ENCODE data around the gene FLRT2. TPM values are rescaled to one million over a fixed set of nuclear protein-coding genes. Genes with fewer than 3 reads are reported as not detected.
A peak's percentile ranks its signal among the peaks of the same experiment; 100 is the strongest.

The FLRT2 gene
- total RNA-seq, 4 donors from 2014 or later: 2.2 to 7.1 (median 5.4) TPM

DNA sequence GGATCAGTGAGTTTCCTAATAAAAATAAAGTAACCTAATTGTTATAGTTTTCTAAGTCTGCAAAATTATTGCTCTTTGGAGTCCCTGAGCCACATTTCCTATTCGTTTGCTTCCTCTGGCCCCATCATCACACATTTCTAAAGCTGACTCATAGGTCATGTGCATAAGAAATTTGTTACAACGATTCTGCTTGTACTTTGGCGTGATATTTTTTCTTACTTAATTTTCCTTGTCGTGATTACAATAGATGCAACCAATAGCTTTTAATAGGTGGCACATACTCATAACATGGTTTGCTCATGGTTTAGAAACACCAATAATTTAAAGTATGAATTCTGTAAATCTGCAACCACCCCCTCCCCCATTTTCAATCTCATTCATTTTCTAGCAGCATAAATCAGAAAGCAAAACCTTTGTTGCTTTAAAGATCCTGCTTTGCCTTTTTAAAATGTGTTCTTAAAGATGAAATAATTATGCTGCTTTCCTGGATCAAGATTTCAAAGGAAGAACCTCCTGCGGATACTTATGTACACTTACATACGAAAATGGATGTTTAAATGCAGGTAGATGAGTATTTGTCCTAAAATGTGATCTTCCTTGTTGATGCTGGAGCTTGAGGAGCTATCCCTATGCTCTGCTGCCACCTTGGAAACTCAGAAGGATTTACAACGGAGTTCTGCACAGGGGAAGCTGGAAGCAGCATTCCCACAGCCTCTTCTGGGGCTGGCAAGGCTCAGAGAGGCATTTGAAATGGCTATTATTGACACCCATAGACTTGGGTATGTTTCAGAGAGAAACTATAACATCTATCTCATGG lies 1.7 kb upstream of the FLRT2 start:
- H3K9me3 ChIP-seq: no peaks in the 10 kb centered on the region
- peak in 1 of 2 donors; percentile 38 for ATAC-seq
- H3K27me3 ChIP-seq: peaks cover 0 to 2% (median 0%) of the 10 kb centered on the region in 3 donors
- H3K36me3 ChIP-seq: no peaks in the 10 kb centered on the region
- in situ Hi-C loops (cut with MboI; ENCODE audit: low sequenced_read_pairs in 4 of 4): no loop called here
- peak; percentile 23 to 35 for DNase-seq
- H3K4me3 ChIP-seq: peak overlapping the region; percentile 73 to 79 (median 74)
- intact Hi-C loops (cut with DNase I; ENCODE audit: low total_unique reads): loop anchor here (2.0 kb wide), 1 partner anchor 113 kb away; no protein-coding TSS in a partner anchor
- peaks cover 0 to 4% of the 10 kb centered on the region in 2 donors for H3K4me1 ChIP-seq
- H3K27ac ChIP-seq: peak overlapping the region; percentile 60 to 91 (median 67)
- TF ChIP-seq, protein P1, sequence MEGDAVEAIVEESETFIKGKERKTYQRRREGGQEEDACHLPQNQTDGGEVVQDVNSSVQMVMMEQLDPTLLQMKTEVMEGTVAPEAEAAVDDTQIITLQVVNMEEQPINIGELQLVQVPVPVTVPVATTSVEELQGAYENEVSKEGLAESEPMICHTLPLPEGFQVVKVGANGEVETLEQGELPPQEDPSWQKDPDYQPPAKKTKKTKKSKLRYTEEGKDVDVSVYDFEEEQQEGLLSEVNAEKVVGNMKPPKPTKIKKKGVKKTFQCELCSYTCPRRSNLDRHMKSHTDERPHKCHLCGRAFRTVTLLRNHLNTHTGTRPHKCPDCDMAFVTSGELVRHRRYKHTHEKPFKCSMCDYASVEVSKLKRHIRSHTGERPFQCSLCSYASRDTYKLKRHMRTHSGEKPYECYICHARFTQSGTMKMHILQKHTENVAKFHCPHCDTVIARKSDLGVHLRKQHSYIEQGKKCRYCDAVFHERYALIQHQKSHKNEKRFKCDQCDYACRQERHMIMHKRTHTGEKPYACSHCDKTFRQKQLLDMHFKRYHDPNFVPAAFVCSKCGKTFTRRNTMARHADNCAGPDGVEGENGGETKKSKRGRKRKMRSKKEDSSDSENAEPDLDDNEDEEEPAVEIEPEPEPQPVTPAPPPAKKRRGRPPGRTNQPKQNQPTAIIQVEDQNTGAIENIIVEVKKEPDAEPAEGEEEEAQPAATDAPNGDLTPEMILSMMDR (IDR thresholded peaks at IDR 0.05 in 4 of 5, conservative IDR thresholded peaks at IDR 0.05 in 1 of 5): peak in 4 of 5 experiments; percentile 24 to 50 (median 36)
- no peak for TF ChIP-seq POLR2A (IDR thresholded peaks at IDR 0.05)

DNA sequence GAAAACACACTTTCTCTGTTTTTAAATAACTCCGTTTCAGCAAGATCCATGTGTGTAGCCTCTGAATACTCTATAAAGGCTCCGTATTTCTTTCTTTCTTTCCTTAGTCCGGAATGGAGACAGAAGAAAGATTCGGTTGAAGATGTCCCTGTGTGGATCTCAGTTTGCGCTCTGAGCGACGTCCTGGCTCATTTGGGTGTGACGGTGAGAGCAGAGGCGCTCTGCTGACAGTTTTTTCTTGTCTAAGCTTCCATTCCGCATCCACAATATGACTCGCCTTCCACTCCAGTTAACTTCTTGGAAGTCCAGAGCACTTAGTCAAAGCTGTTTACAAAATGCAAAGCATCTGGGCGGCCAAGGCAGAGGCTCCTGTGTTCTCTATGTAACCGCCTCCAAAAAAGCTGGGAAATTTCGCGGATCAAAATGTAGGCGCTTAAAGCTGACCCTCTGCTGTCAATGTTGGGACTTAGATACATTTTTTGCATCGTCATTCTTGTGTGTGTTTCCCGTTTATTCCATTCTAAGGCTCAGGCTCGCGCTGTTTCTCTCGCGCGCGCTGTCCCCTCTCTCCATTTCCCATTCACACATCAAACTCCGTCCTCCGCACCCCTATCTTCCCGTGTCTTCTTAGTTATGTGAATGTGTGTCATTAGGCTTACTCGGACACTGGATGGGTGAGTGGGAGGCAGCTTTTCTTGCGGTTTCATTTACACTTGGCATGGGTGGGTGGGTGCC lies 880 bp upstream of the FLRT2 start:
- TF ChIP-seq, protein P1 (IDR thresholded peaks at IDR 0.05 in 4 of 5, conservative IDR thresholded peaks at IDR 0.05 in 1 of 5): peak in 1 of 5 experiments; percentile 5
- no peak for TF ChIP-seq POLR2A (IDR thresholded peaks at IDR 0.05)
- in situ Hi-C loops (cut with MboI; ENCODE audit: low sequenced_read_pairs in 4 of 4): no loop called here
- intact Hi-C loops (cut with DNase I; ENCODE audit: low total_unique reads): loop anchor here (2.0 kb wide), 1 partner anchor 114 kb away; no protein-coding TSS in a partner anchor
- ATAC-seq: peak in 1 of 2 donors; percentile 14
- no peaks in the 10 kb centered on the region for H3K36me3 ChIP-seq
- H3K4me3 ChIP-seq: peak overlapping the region; percentile 73 to 79 (median 74)
- no peaks in the 10 kb centered on the region for H3K9me3 ChIP-seq
- peaks cover 0 to 4% of the 10 kb centered on the region in 2 donors for H3K4me1 ChIP-seq
- peak in 1 of 2 donors; percentile 7 for DNase-seq
- H3K27me3 ChIP-seq: peaks cover 0 to 2% (median 0%) of the 10 kb centered on the region in 3 donors
- peak overlapping the region; percentile 60 to 91 (median 67) for H3K27ac ChIP-seq

DNA sequence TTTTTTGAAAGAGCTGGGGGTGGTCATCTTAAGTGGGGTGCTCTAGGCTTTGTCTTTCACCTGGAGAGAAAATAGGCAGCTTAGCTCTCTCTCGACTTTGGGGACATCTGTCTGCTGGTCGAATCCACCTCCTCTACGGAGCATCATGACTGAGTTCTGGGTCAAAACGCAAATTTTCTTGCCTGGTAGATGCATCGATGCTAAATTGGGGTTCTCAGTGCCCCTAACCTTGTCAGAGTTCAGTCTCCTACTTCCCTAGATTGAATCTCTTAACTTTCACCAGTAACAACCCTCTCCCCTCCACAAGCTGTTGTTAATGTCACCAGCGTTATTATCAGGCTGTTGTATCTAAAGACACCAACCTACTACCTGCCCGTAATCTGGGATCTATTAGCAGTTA lies 682 bp downstream of the FLRT2 start:
- DNase-seq (no peak), ATAC-seq (no peak)
- intact Hi-C loops (cut with DNase I; ENCODE audit: low total_unique reads): loop anchor here (5.0 kb wide), 2 partner anchors 97 to 267 kb away; no protein-coding TSS in a partner anchor
- Histone ChIP-seq H3K27ac (peak overlapping the region; percentile 83 to 91 (median 90)), H3K4me1 (peaks cover 0 to 4% of the 10 kb centered on the region in 2 donors), H3K27me3 (peaks cover 0 to 2% (median 0%) of the 10 kb centered on the region in 3 donors), H3K4me3 (peak overlapping the region; percentile 73 to 79 (median 74)), H3K36me3 (no peaks in the 10 kb centered on the region), H3K9me3 (no peaks in the 10 kb centered on the region)
- TF ChIP-seq POLR2A (IDR thresholded peaks at IDR 0.05): no peak
- in situ Hi-C loops (cut with MboI; ENCODE audit: low sequenced_read_pairs in 4 of 4): loop anchor here in 1 of 4 donors (10.0 kb wide), 1 partner anchor 84 kb away; no protein-coding TSS in a partner anchor

DNA sequence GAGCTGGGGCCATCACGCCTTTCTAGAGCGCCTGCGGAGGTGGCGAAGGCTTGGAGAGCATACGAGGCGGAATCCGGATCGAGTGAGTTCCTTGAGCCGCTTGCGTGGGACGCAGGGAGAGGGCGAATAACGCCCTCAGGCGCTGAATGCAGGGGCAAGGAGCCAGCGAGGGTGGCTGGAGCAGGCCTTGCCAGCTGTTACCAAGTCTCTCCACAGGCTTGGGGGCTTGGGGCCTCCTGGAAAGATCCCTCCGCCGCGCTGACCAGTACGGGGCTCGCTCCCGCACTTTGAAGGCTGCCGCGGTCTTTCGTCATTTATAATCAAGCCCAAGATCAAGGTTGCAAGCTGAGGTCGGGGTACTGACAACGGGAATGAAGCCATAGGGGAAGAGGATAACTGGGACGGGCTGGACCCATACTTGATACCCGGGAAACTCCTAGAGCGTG lies 1.2 kb downstream of the FLRT2 start:
- peaks cover 0 to 2% (median 0%) of the 10 kb centered on the region in 3 donors for H3K27me3 ChIP-seq
- peak; percentile 43 to 66 for DNase-seq
- intact Hi-C loops (cut with DNase I; ENCODE audit: low total_unique reads): loop anchor here (5.0 kb wide), 2 partner anchors 96 to 266 kb away; no protein-coding TSS in a partner anchor

More for the DNA sequence above, 1.2 kb downstream of the FLRT2 start:
- TF ChIP-seq POLR2A (IDR thresholded peaks at IDR 0.05): no peak
- TF ChIP-seq, protein P1 (IDR thresholded peaks at IDR 0.05 in 4 of 5, conservative IDR thresholded peaks at IDR 0.05 in 1 of 5): no peak
- in situ Hi-C loops (cut with MboI; ENCODE audit: low sequenced_read_pairs in 4 of 4): loop anchor here in 1 of 4 donors (10.0 kb wide), 1 partner anchor 84 kb away; no protein-coding TSS in a partner anchor
- peaks cover 0 to 4% of the 10 kb centered on the region in 2 donors for H3K4me1 ChIP-seq
- peak overlapping the region; percentile 73 to 79 (median 74) for H3K4me3 ChIP-seq
- H3K9me3 ChIP-seq: no peaks in the 10 kb centered on the region
- H3K36me3 ChIP-seq: no peaks in the 10 kb centered on the region
- peak overlapping the region; percentile 83 to 91 (median 90) for H3K27ac ChIP-seq
- ATAC-seq: peak; percentile 6 to 19
